GM18861 (cell line): ENCODE measurements around the gene KIF2B.
"Not testable (repeated sequence)": the region's sequence is repeated elsewhere in the genome, so short reads cannot be mapped to it uniquely, and the experiment has no call there.

ENCODE experiments used
- ATAC-seq: cut with Tn5 transposase; IDR thresholded peaks from one replicate; pipeline ENCODE4 v1.9.1; 2021; ENCODE audit not compliant: unreplicated experiment

The KIF2B gene, protein sequence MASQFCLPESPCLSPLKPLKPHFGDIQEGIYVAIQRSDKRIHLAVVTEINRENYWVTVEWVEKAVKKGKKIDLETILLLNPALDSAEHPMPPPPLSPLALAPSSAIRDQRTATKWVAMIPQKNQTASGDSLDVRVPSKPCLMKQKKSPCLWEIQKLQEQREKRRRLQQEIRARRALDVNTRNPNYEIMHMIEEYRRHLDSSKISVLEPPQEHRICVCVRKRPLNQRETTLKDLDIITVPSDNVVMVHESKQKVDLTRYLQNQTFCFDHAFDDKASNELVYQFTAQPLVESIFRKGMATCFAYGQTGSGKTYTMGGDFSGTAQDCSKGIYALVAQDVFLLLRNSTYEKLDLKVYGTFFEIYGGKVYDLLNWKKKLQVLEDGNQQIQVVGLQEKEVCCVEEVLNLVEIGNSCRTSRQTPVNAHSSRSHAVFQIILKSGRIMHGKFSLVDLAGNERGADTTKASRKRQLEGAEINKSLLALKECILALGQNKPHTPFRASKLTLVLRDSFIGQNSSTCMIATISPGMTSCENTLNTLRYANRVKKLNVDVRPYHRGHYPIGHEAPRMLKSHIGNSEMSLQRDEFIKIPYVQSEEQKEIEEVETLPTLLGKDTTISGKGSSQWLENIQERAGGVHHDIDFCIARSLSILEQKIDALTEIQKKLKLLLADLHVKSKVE

GRCh38 chr17:53822764-53823163 lies at the start of gene KIF2B:
Gene KIF2B, plus strand, starts transcription at chr17:53822927. Its CDS starts 107 bp downstream, at chr17:53823034.
- ATAC-seq: no peak

DNA sequence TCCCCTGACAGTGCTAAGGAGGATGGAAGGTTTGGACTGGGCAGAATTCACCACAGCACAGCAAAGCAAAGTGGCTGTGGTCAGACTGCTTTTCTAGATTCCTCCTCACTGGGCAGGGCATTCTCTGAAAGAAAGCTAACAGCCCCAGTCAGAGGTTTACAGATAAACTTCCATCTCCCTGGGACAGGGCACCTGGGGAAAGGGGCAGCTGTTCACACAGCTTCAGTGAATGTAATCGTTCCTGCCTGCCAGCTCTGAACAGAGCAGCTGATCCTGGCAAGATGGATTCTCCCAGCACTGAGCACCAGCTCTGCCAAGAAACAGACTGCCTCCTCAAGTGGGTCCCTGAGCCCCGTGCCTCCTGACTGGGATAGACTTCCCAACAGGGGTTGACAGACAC lies 42.4 kb upstream of the KIF2B start:
- ATAC-seq: no peak

DNA sequence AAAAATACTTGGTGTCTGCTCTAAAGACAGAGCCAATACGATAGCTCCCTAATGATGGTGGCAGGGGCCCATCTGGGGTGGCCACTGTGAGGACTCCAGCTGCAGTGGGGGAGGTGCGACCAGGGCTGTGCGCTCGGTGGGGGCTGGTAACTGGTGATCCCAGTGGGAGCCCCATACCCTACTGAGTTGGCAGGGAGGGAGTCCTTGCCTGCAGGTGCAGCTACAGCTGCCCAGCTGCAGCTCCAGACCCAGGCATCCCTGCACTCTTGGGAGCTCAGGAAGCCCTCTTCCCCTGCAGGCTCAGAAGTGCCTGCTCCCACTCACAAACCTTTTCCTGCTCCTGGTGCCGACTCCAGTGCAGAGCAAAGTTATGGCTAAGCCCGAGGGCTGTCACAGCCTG lies 31.2 kb upstream of the KIF2B start:
- no peak for ATAC-seq

- ATAC-seq: no peak
Measured at GRCh38 chr17:53792451-53792850, 30.3 kb upstream of the KIF2B start.

GRCh38 chr17:53792997-53793396 lies 29.7 kb upstream of the KIF2B start:
- ATAC-seq: no peak

DNA sequence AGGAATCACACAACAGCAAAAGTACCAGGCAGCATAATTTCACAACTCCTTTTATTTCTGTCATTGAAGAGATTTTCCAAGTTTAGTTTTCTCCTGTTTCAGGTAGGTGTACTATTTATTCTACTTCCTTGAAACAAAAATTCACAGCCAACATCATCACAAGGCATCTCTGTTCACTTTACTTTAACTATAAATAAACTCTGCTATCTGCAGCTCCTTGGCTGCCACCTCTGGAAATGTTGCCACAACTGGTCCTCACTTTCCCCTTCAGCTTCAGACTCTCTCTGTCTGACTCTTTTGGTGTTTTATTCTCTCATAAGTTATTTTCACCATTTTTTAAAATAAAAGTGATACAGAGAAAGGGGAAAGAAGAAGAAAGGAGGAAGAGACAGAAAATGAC lies 27.9 kb upstream of the KIF2B start:
- no peak for ATAC-seq

GRCh38 chr17:53796642-53797041 lies 26.1 kb upstream of the KIF2B start:
- ATAC-seq: no peak

GRCh38 chr17:53797501-53797900 lies 25.2 kb upstream of the KIF2B start:
- ATAC-seq: no peak

- ATAC-seq: no peak
Measured at GRCh38 chr17:53804437-53804836, 18.3 kb upstream of the KIF2B start.

- no peak for ATAC-seq
Measured at GRCh38 chr17:53806473-53806872, 16.3 kb upstream of the KIF2B start.

GRCh38 chr17:53807286-53807685 lies 15.4 kb upstream of the KIF2B start:
- ATAC-seq: no peak

GRCh38 chr17:53818271-53818670 lies 4.5 kb upstream of the KIF2B start:
- ATAC-seq: no peak

GRCh38 chr17:53818929-53819328 lies 3.8 kb upstream of the KIF2B start:
- no peak for ATAC-seq

- ATAC-seq: no peak
Measured at GRCh38 chr17:53819956-53820355, 2.8 kb upstream of the KIF2B start.

GRCh38 chr17:53823341-53824050 lies 769 bp downstream of the KIF2B start:
- ATAC-seq: no peak

DNA sequence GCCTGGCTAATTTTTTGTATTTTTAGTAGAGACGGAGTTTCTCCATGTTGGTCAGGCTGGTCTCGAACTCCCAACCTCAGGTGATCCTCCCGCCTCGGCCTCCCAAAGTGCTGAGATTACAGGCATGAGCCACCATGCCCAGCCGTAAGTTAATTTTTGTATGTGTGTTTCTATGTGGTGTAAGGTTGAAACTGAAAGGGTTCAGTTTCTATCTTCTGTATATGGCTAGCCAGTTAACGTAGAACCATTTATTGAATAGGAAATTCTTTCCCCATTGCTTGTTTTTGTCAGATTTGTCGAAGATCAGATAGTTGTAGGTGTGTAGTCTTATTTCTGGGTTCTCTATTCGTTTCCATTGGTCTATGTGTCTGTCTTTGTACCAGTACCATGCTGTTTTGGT lies 12.0 kb downstream of the KIF2B start:
- not testable (repeated sequence) for ATAC-seq

- no peak for ATAC-seq
Measured at GRCh38 chr17:53837131-53837530, 14.4 kb downstream of the KIF2B start.

GRCh38 chr17:53844491-53845107 lies 21.9 kb downstream of the KIF2B start:
- no peak for ATAC-seq

- ATAC-seq: not testable (repeated sequence)
Measured at GRCh38 chr17:53871128-53871527, 48.4 kb downstream of the KIF2B start.
